Peyer's patch (tissue), 4 donors: ENCODE measurements around the gene SPTB. TPM values are rescaled to one million over a fixed set of nuclear protein-coding genes. Genes with fewer than 3 reads are reported as not detected.

ENCODE experiments used
- DNase-seq, 3 donors: peaks; one replicate each; pipeline ENCODE4 v3.0.0-alpha.2; 2017 to 2019
- H3K27ac ChIP-seq, 4 donors: fragments of 200-600 bp; sonication (generic); one replicate each; pipeline ENCODE4 v1.5.1; 2016 to 2019
- H3K27me3 ChIP-seq, 2 donors: fragments of 200-600 bp; sonication (generic); one replicate each; pipeline ENCODE4 v1.5.1; 2019
- H3K36me3 ChIP-seq, 3 donors: fragments of 200-600 bp; sonication (generic); one replicate each; pipeline ENCODE4 v1.5.1; 2016 to 2019
- H3K4me1 ChIP-seq, 4 donors: fragments of 200-600 bp; sonication (generic); one replicate each; pipeline ENCODE4 v1.5.1; 2016 to 2019
- H3K4me3 ChIP-seq, 4 donors: fragments of 200-600 bp; sonication (generic); 1 replicate in 3 of 4; 2 replicates in 1 of 4; pipeline ENCODE4 v1.5.1; 2016 to 2019; ENCODE audit warnings: mild to moderate bottlenecking in 1 of 4
- H3K9me3 ChIP-seq, 4 donors: fragments of 200-600 bp; sonication (generic); one replicate each; pipeline ENCODE4 v1.5.1; 2016 to 2019; ENCODE audit warnings: mild to moderate bottlenecking in 1 of 4
- POLR2A ChIP-seq, 2 donors: fragments of 450-650 bp; IDR thresholded peaks; one replicate each; pipeline ENCODE4 v1.5.1; 2017; ENCODE audit warnings: antibody characterized with exemption in 2 of 2, mild to moderate bottlenecking in 2 of 2, moderate library complexity in 2 of 2
- total RNA-seq, 4 donors: library from RNA; depleted of rRNA; stranded (reverse); fragments of >200 nt; gene quantifications; one replicate each; pipeline ENCODE4 v1.1.0, GENCODE V29; 2016
- TF ChIP-seq, protein P1 (sequence below), 6 experiments: fragments of 450-650 bp in 4 of 6; fragments of 200-600 bp in 2 of 6; sonication (generic) in 1 of 6; IDR thresholded peaks; one replicate each; pipeline ENCODE4 v1.5.1; 2017 to 2019; ENCODE audit warnings: antibody characterized with exemption in 6 of 6, mild to moderate bottlenecking in 3 of 6, moderate library complexity in 1 of 6

Gene SPTB
- total RNA-seq, result 1 to 10 TPM in 1 of 4 donors, under 1 TPM in 2, not detected in 1; 0.57 to 2.5 (median 0.94) TPM

GRCh38 chr14:64879635-64880220 lies at the start of gene SPTB:
Gene SPTB (minus strand): TSS chr14:64879907. CDS start chr14:64823094, 56,813 bp downstream.
- TF ChIP-seq, protein P1, sequence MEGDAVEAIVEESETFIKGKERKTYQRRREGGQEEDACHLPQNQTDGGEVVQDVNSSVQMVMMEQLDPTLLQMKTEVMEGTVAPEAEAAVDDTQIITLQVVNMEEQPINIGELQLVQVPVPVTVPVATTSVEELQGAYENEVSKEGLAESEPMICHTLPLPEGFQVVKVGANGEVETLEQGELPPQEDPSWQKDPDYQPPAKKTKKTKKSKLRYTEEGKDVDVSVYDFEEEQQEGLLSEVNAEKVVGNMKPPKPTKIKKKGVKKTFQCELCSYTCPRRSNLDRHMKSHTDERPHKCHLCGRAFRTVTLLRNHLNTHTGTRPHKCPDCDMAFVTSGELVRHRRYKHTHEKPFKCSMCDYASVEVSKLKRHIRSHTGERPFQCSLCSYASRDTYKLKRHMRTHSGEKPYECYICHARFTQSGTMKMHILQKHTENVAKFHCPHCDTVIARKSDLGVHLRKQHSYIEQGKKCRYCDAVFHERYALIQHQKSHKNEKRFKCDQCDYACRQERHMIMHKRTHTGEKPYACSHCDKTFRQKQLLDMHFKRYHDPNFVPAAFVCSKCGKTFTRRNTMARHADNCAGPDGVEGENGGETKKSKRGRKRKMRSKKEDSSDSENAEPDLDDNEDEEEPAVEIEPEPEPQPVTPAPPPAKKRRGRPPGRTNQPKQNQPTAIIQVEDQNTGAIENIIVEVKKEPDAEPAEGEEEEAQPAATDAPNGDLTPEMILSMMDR (IDR thresholded peaks at IDR 0.05), result no peak
- no peak for TF ChIP-seq POLR2A (IDR thresholded peaks at IDR 0.05)
- peak within 1 kb of the TSS; percentile 42 to 64 (median 60) for H3K4me3 ChIP-seq
- H3K9me3 ChIP-seq, result no peaks in the 10 kb centered on the region
- H3K27me3 ChIP-seq, result peaks cover 0 to 6% of the 10 kb centered on the region in 2 donors
- no peak within 1 kb of the TSS for H3K27ac ChIP-seq
- H3K4me1 ChIP-seq, result peaks cover 0 to 19% (median 3%) of the 10 kb centered on the region in 4 donors
- DNase-seq, result peak; percentile 25 to 64 (median 64)
- no peaks in the 10 kb centered on the region for H3K36me3 ChIP-seq

DNA sequence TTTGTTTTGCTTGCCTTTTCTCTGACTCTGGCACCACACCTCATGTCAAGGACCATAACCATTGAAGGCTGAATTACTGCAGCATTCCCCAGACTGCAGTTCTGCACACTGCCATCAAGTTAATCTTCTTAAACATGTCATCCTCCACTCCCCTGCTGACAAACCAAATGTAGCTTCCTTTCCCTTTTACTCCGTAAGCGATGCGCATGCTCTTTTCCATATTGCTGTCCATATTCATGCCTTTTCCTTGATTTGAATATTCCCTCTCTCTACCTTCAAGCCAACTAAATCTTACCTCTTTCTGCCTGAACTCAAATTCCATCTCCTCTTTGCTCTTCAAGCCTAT lies 49.3 kb upstream of the SPTB start:
- no peaks in the 10 kb centered on the region for H3K27me3 ChIP-seq
- H3K4me3 ChIP-seq, result no peak overlapping the region
- H3K9me3 ChIP-seq, result no peaks in the 10 kb centered on the region
- peaks cover 0 to 72% (median 0%) of the 10 kb centered on the region in 3 donors for H3K36me3 ChIP-seq
- TF ChIP-seq POLR2A (IDR thresholded peaks at IDR 0.05), result no peak
- TF ChIP-seq, protein P1 (IDR thresholded peaks at IDR 0.05), result no peak
- no peak for DNase-seq
- peak overlapping the region in 3 of 4 donors; percentile 4 to 50 (median 21) for H3K27ac ChIP-seq
- peaks cover 0 to 19% (median 0%) of the 10 kb centered on the region in 4 donors for H3K4me1 ChIP-seq

- TF ChIP-seq, protein P1 (IDR thresholded peaks at IDR 0.05), result no peak
- TF ChIP-seq POLR2A (IDR thresholded peaks at IDR 0.05), result no peak
- Histone ChIP-seq H3K27me3 (no peaks in the 10 kb centered on the region), H3K9me3 (no peaks in the 10 kb centered on the region), H3K36me3 (peaks cover 0 to 70% (median 0%) of the 10 kb centered on the region in 3 donors), H3K4me3 (peak overlapping the region in 1 of 4 donors; percentile 2), H3K4me1 (peaks cover 0 to 19% (median 0%) of the 10 kb centered on the region in 4 donors), H3K27ac (peak overlapping the region in 3 of 4 donors; percentile 4 to 50 (median 21))
- DNase-seq, result no peak
Measured at GRCh38 chr14:64928239-64929013, 48.7 kb upstream of the SPTB start.

DNA sequence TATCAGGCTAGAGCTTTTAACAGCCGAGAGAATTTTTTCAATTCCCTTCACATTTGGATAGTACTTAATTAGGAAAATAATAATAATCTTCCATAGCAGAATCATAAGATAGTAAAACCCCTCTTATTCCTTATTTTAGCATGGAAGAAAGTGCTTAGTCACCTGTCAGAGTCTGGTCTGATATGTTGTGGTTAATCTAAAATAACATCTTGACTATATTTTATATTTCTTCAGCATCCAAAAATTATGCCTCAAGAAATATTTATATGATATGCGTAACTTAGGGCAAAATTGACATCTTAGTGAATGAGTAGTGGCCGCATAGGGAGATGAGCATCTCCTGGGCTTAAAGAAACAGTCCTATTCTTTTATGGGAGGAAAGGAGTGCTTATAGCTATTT lies 47.3 kb upstream of the SPTB start:
- Histone ChIP-seq H3K27ac (no peak overlapping the region), H3K4me1 (peaks cover 0 to 19% (median 0%) of the 10 kb centered on the region in 4 donors), H3K36me3 (peaks cover 0 to 59% (median 0%) of the 10 kb centered on the region in 3 donors), H3K9me3 (no peaks in the 10 kb centered on the region), H3K4me3 (no peak overlapping the region), H3K27me3 (no peaks in the 10 kb centered on the region)
- TF ChIP-seq, protein P1 (IDR thresholded peaks at IDR 0.05), result no peak
- TF ChIP-seq POLR2A (IDR thresholded peaks at IDR 0.05), result no peak
- DNase-seq, result no peak

DNA sequence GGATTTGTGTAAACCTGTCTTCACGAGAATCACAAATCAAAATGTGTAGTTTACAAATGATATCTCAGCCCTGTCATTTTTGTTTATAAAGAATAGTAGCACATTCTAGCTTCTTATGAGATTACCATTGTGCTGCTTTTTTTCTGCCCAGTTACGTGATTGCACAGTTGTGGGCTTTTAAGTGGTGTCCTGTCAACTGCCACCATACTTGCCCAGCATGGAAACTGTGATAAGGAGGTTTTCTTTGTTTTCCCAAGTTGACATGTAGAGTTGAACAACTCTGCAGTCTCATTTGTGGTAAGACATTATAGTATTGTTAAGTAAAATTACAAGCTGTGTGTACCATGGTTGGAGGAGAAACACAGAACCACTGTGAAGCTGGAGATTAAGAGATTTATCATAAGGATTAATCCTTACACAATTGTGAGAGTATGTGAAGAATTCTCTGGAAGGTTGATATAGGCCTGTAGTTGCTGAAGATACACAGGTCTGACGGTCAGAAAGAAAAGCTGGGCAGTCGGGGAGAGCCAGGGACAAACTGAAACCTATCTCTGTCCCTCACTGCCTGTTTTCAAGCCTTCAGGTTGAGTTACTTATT lies 46.8 kb upstream of the SPTB start:
- Histone ChIP-seq H3K4me1 (peaks cover 0 to 18% (median 0%) of the 10 kb centered on the region in 4 donors), H3K27ac (no peak overlapping the region), H3K36me3 (peaks cover 0 to 59% (median 0%) of the 10 kb centered on the region in 3 donors), H3K4me3 (no peak overlapping the region), H3K27me3 (no peaks in the 10 kb centered on the region), H3K9me3 (no peaks in the 10 kb centered on the region)
- no peak for DNase-seq
- TF ChIP-seq, protein P1 (IDR thresholded peaks at IDR 0.05), result no peak
- TF ChIP-seq POLR2A (IDR thresholded peaks at IDR 0.05), result no peak
